ENCODE results near the gene PCBP3.

Gene PCBP3

DNA sequence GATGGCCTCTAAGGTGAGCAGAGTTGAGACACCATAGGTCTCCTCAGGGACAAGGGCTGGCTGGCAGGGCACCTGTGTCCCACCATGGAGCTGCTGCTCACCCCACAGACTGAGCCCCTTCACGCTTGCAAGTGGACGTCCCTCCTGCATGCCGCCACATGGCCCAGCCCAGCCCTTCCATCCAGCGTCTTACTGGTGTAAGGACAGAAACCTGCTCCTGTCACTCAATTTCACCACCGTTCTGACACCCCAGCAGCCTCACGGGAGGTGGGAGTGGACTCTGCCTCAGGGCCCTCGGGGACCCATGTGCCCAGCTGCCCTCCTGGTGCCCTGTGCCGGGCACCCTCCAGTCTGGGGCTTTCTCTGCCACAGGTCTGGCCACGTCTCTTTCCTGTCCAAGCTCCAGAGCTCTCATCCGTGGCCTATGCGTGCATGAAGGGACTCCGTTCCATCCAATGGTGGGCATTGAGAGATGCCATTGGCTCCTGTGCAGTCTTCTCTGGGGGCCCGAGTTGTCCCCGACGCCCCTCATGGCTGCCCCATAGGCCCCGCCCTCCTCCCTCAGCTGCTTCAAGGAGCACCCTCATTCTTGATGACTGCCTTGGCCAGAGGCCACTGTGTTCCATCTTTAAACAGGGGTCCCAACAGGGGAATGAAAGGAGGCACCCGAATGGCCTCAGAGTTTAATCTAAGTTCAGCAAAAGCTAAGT, 295.4 kb downstream of the PCBP3 start:
- in situ Hi-C loops (cut with MboI; ENCODE audit: low pct_unique_long_range_greater_than_20kb, low sequenced_read_pairs): no loop called here

GRCh38 chr21:45939521-45940045, 296.1 kb downstream of the PCBP3 start:
- in situ Hi-C loops (cut with MboI; ENCODE audit: low pct_unique_long_range_greater_than_20kb, low sequenced_read_pairs): no loop called here

More for the DNA sequence above, 295.4 kb downstream of the PCBP3 start:
- no peak for DNase-seq

GRCh38 chr21:45940091-45940490, 296.6 kb downstream of the PCBP3 start:
- in situ Hi-C loops (cut with MboI; ENCODE audit: low pct_unique_long_range_greater_than_20kb, low sequenced_read_pairs): no loop called here
- no peak for DNase-seq

More at GRCh38 chr21:45939521-45940045, 296.1 kb downstream of the PCBP3 start:
- DNase-seq: no peak

- no peak for DNase-seq
- in situ Hi-C loops (cut with MboI; ENCODE audit: low pct_unique_long_range_greater_than_20kb, low sequenced_read_pairs): no loop called here
These were observed 297.3 kb downstream of the PCBP3 start for GRCh38 chr21:45940621-45941337.

GRCh38 chr21:45941338-45941710, 297.8 kb downstream of the PCBP3 start:
- DNase-seq: no peak
- in situ Hi-C loops (cut with MboI; ENCODE audit: low pct_unique_long_range_greater_than_20kb, low sequenced_read_pairs): no loop called here

- in situ Hi-C loops (cut with MboI; ENCODE audit: low pct_unique_long_range_greater_than_20kb, low sequenced_read_pairs): no loop called here
- DNase-seq: no peak
These were observed 298.4 kb downstream of the PCBP3 start for GRCh38 chr21:45941717-45942546.

- DNase-seq: no peak
- in situ Hi-C loops (cut with MboI; ENCODE audit: low pct_unique_long_range_greater_than_20kb, low sequenced_read_pairs): no loop called here
These were observed 299.5 kb downstream of the PCBP3 start for GRCh38 chr21:45942755-45943629.

- in situ Hi-C loops (cut with MboI; ENCODE audit: low pct_unique_long_range_greater_than_20kb, low sequenced_read_pairs): no loop called here
- no peak for DNase-seq
These were observed 300.4 kb downstream of the PCBP3 start for GRCh38 chr21:45943630-45944540.

GRCh38 chr21:45944601-45945000, 301.1 kb downstream of the PCBP3 start:
- DNase-seq: no peak
- in situ Hi-C loops (cut with MboI; ENCODE audit: low pct_unique_long_range_greater_than_20kb, low sequenced_read_pairs): no loop called here

DNA sequence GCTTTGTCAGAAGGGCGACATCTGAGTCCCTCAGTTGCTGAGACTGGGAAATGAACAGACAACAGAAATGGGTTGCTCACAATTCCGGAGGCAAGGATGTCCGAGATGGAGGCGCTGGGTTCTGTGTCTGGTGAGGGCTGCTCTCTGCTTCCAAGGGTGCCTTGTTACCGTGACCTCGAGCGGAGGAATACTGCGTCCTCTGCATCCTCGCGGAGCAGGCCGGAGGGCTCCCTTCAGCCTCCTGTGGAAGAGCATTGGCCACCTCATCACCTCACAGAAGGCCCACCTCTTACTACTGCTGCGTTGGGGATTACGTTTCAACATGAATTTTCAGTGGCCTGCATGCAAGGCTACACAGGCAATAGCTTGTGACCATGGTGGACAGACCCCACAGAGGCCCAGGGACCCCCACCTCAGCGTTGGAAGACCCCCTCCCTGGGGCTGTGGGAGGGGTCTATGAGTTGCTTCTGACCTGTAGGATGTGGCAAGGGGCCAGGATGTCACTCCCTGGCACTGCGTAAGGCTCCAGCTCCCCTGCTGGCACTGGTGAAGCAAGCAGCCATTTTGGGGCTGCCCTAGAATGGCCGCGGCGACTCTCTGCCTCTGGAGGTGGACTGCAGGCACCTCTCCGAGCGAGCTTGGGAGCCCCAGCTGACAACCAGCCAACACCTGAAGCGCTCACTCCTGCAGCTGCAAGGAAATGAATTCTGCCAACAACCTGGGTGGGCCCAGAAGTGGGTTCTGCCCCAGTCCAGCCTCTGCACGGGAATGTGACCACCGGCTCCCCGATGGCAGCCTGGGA, 301.7 kb downstream of the PCBP3 start:
- no peak for DNase-seq
- in situ Hi-C loops (cut with MboI; ENCODE audit: low pct_unique_long_range_greater_than_20kb, low sequenced_read_pairs): no loop called here

DNA sequence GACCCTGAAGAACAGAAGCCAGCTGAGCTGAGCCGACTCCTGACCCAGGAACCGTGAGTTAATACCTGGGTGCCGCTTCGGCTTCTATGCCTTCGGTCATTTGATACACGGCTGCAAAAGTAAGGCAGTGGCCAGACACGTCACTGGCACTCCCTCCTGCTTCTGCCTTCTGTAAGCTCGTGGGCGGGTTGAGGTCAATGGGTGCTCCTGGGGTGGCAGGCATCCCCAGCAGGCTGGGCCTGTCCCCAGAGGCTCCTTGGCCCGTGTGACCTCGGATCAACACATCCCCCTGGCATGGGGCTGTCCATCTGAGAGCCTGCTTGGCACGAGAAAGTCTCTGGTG, 302.3 kb downstream of the PCBP3 start:
- no peak for DNase-seq

DNA sequence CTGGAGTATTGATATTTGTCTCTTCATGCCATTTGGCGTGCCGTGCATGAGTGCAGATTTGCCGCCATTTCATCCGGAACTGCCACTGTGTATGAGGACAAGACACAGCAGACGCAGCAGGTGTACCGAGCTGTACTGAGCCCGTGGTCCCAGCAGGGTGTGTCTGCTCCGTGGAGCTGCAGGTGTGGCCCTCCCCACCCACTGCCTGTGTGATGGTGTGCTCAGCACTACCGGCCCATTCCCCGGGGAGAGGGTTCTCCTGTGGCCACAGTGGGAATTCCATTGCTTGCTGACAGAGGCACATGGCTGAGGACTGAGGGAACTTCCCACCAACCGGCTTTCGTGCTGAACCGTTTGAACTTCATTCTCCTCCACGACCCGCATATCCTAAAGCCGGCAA, 303.8 kb downstream of the PCBP3 start:
- DNase-seq: no peak
- in situ Hi-C loops (cut with MboI; ENCODE audit: low pct_unique_long_range_greater_than_20kb, low sequenced_read_pairs): no loop called here

More for the DNA sequence above, 302.3 kb downstream of the PCBP3 start:
- in situ Hi-C loops (cut with MboI; ENCODE audit: low pct_unique_long_range_greater_than_20kb, low sequenced_read_pairs): no loop called here

- in situ Hi-C loops (cut with MboI; ENCODE audit: low pct_unique_long_range_greater_than_20kb, low sequenced_read_pairs): no loop called here
- DNase-seq: no peak
These were observed 304.3 kb downstream of the PCBP3 start for GRCh38 chr21:45947716-45948255.

- in situ Hi-C loops (cut with MboI; ENCODE audit: low pct_unique_long_range_greater_than_20kb, low sequenced_read_pairs): no loop called here
- no peak for DNase-seq
These were observed 305.1 kb downstream of the PCBP3 start for GRCh38 chr21:45948576-45949141.

DNA sequence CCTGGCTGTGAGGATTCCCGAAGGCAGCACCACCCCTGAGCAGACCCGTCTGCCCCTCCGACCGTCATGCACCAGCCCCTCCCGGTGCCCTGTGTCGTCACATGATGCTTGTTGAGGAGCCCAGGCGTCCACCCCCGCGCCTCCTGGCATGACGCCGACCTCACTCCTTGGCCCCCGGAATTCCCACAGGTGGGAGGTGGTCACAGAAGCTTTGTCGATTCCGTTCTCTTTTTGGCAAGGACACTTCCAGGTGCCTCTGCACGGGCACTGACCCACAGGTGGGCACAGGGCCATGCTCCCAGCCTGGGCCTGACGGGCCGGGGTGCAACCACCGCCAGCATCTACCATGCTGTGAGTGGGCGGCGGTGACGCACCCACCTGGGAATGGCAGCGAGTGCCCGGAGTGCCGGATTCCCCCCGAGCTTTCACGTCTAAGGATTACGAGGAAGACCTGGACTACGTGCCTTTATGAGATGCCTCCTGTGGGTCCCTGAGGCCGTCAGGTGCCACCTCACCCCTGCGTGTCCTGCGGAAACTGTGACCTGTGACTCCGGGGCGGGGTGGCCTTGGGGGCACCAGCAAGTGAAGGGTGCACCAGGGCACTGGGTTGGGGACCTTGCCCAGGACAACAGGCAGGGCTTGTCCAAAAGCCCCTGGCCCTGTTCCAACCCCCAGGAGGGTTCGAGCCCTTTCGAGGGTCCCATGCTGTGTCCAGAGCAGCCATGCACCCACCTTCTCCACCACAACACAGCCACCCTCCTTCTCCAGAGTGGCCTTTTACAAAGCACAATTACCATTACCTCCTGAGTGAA, 306.6 kb downstream of the PCBP3 start:
- no peak for DNase-seq
- in situ Hi-C loops (cut with MboI; ENCODE audit: low pct_unique_long_range_greater_than_20kb, low sequenced_read_pairs): no loop called here

Measured in KBM-7 (cell line).